IMR-90 (cell line): ENCODE results near the gene SIGLECL1. TPM values are rescaled to one million over a fixed set of nuclear protein-coding genes. Genes with fewer than 3 reads are reported as not detected.

Experiments used
- ATAC-seq: fragments of 200-7000 bp; cut with Tn5 transposase; 2 replicates; pipeline ENCODE4 v1.9.1; 2020; ENCODE audit warnings: low read depth, mild to moderate bottlenecking, moderate library complexity
- BruUV-seq: library from RNA; stranded (reverse); fragments of 400-500 nt; replicated peaks from 2 replicates; lab custom pipeline; 2021; lab: Mats Ljungman, UMichigan
- CTCF ChIA-PET: fragments of 300-600 bp; formaldehyde crosslinking; extraction: SDS; loops from one replicate; lab custom pipeline; 2021; ENCODE audit warnings: antibody characterized with exemption; lab: Yijun Ruan, JAX
- POLR2A ChIA-PET: fragments of 300-600 bp; sonication (Branson Sonifier 250); formaldehyde crosslinking; loops from one replicate; lab custom pipeline; 2022; ENCODE audit warnings: antibody characterized with exemption; ENCODE audit not compliant: unreplicated experiment; lab: Charles Lee
- DNase-seq: peaks from one replicate; pipeline ENCODE4 v3.0.0; 2013
- H2AFZ ChIP-seq: replicated peaks from 2 replicates; pipeline ENCODE3; 2013; ENCODE audit warnings: low read length, mild to moderate bottlenecking; ENCODE audit not compliant: poor library complexity
- H2AK5ac ChIP-seq: 2 replicates; pipeline ENCODE4 v1.6.1; 2013; ENCODE audit warnings: low read depth, low read length, inconsistent platforms
- H2AK9ac ChIP-seq: replicated peaks from 2 replicates; pipeline ENCODE3; 2013; ENCODE audit warnings: mild to moderate bottlenecking, low read depth, low read length, moderate library complexity; ENCODE audit not compliant: poor library complexity
- H2BK120ac ChIP-seq: 2 replicates; pipeline ENCODE4 v1.6.1; 2013; ENCODE audit warnings: low read depth, low read length, inconsistent platforms
- H2BK15ac ChIP-seq: 3 replicates; pipeline ENCODE4 v1.6.1; 2013; ENCODE audit warnings: low read depth, low read length, inconsistent platforms
- H2BK20ac ChIP-seq: 2 replicates; pipeline ENCODE4 v1.6.1; 2013; ENCODE audit warnings: low read depth, mild to moderate bottlenecking, inconsistent platforms, low read length, moderate library complexity
- H2BK5ac ChIP-seq: 2 replicates; pipeline ENCODE4 v1.6.1; 2013; ENCODE audit warnings: mild to moderate bottlenecking, low read depth, low read length, inconsistent platforms; ENCODE audit not compliant: poor library complexity, severe bottlenecking
- H3K14ac ChIP-seq: replicated peaks from 2 replicates; pipeline ENCODE4 v1.6.1; 2013; ENCODE audit warnings: low read depth, low read length, inconsistent platforms
- H3K18ac ChIP-seq: 2 replicates; pipeline ENCODE4 v1.6.1; 2013; ENCODE audit warnings: low read depth, low read length, control low read depth
- H3K23ac ChIP-seq: 2 replicates; pipeline ENCODE4 v1.6.1; 2013; ENCODE audit warnings: low read depth, low read length, inconsistent platforms
- H3K27ac ChIP-seq: 2 replicates; pipeline ENCODE4 v1.5.1; 2013; ENCODE audit warnings: mild to moderate bottlenecking, control low read depth, low read length; ENCODE audit not compliant: insufficient read depth
- H3K27me3 ChIP-seq: 2 replicates; pipeline ENCODE4 v1.6.1; 2013; ENCODE audit warnings: low read length; ENCODE audit not compliant: control insufficient read depth, insufficient read depth
- H3K36me3 ChIP-seq: 2 replicates; pipeline ENCODE4 v1.6.1; 2013; ENCODE audit warnings: low read length, mixed read lengths; ENCODE audit not compliant: control insufficient read depth, insufficient read depth
- H3K4ac ChIP-seq: 2 replicates; pipeline ENCODE4 v1.6.1; 2013; ENCODE audit warnings: low read depth, low read length, inconsistent platforms
- H3K4me1 ChIP-seq: 2 replicates; pipeline ENCODE4 v1.6.1; 2013; ENCODE audit warnings: low read length, mixed read lengths; ENCODE audit not compliant: control insufficient read depth, insufficient read depth
- H3K4me2 ChIP-seq: 2 replicates; pipeline ENCODE4 v1.6.1; 2013; ENCODE audit warnings: low read depth, mild to moderate bottlenecking, control low read depth, low read length, moderate library complexity
- H3K4me3 ChIP-seq: 2 replicates; pipeline ENCODE4 v1.5.1; 2013; ENCODE audit warnings: low read depth, mild to moderate bottlenecking, control low read depth, low read length, moderate library complexity; ENCODE audit not compliant: insufficient read depth
- H3K56ac ChIP-seq: 2 replicates; pipeline ENCODE4 v1.6.1; 2013; ENCODE audit warnings: low read length, inconsistent platforms; ENCODE audit not compliant: insufficient read depth; ENCODE audit errors: extremely low read depth
- H3K79me1 ChIP-seq, 2 experiments: 2 replicates each; pipeline ENCODE4 v1.6.1; 2013; ENCODE audit warnings: low read length in 2 of 2, inconsistent platforms in 1 of 2, low read depth in 1 of 2
- H3K9ac ChIP-seq: 2 replicates; pipeline ENCODE4 v1.6.1; 2013; ENCODE audit warnings: low read depth, low read length, control low read depth
- H3K9me1 ChIP-seq: 2 replicates; pipeline ENCODE4 v1.6.1; 2013; ENCODE audit warnings: low read length, inconsistent platforms; ENCODE audit not compliant: insufficient read depth
- H3K9me3 ChIP-seq: 2 replicates; pipeline ENCODE4 v1.6.1; 2013; ENCODE audit warnings: low read length; ENCODE audit not compliant: control insufficient read depth, insufficient read depth
- H4K20me1 ChIP-seq: 2 replicates; pipeline ENCODE4 v1.6.1; 2013; ENCODE audit warnings: low read length, inconsistent platforms; ENCODE audit not compliant: insufficient read depth
- H4K5ac ChIP-seq: 2 replicates; pipeline ENCODE4 v1.6.1; 2013; ENCODE audit warnings: mild to moderate bottlenecking, low read depth, low read length, control low read depth
- H4K8ac ChIP-seq, 2 experiments: 2 replicates each; pipeline ENCODE4 v1.6.1; 2013; ENCODE audit warnings: low read depth in 2 of 2, low read length in 2 of 2, control low read depth in 1 of 2, inconsistent platforms in 1 of 2
- H4K91ac ChIP-seq: 2 replicates; pipeline ENCODE4 v1.6.1; 2013; ENCODE audit warnings: low read depth, low read length, inconsistent platforms; ENCODE audit not compliant: insufficient read depth
- BHLHE40 ChIP-seq: fragments of 150-350 bp; IDR thresholded peaks from 2 replicates; pipeline ENCODE4 v1.6.1; 2016; ENCODE audit warnings: mild to moderate bottlenecking, low read depth, low read length
- CEBPB ChIP-seq: IDR thresholded peaks from 2 replicates; pipeline ENCODE4 v1.6.1; 2012; ENCODE audit warnings: low read depth, low read length, improper control_type of control experiment
- CHD1 ChIP-seq: IDR thresholded peaks from 2 replicates; pipeline ENCODE4 v1.6.1; 2012; ENCODE audit warnings: low read depth, low read length, improper control_type of control experiment
- CTCF ChIP-seq: conservative IDR thresholded peaks from 2 replicates; pipeline ENCODE4 v1.5.1; 2012; ENCODE audit warnings: mild to moderate bottlenecking, low read depth, low read length, improper control_type of control experiment
- ELK1 ChIP-seq: fragments of 150-350 bp; IDR thresholded peaks from 2 replicates; pipeline ENCODE4 v1.6.1; 2016; ENCODE audit warnings: low read depth, mild to moderate bottlenecking, low read length, moderate library complexity, borderline replicate concordance
- FOS ChIP-seq: fragments of 150-350 bp; IDR thresholded peaks from 2 replicates; pipeline ENCODE4 v1.6.1; 2016; ENCODE audit warnings: low read depth, low read length
- MAFK ChIP-seq: IDR thresholded peaks from 2 replicates; pipeline ENCODE4 v1.6.1; 2012; ENCODE audit warnings: low read depth, low read length, improper control_type of control experiment
- MAZ ChIP-seq: IDR thresholded peaks from 2 replicates; pipeline ENCODE4 v1.6.1; 2012; ENCODE audit warnings: low read depth, mild to moderate bottlenecking, low read length, improper control_type of control experiment, moderate library complexity, borderline replicate concordance
- MXI1 ChIP-seq: IDR thresholded peaks from 2 replicates; pipeline ENCODE4 v1.6.1; 2012; ENCODE audit warnings: low read depth, mild to moderate bottlenecking, low read length, moderate library complexity, borderline replicate concordance
- NFE2L2 ChIP-seq: fragments of 150-350 bp; IDR thresholded peaks from 2 replicates; pipeline ENCODE4 v1.6.1; 2016; ENCODE audit warnings: low read depth, mild to moderate bottlenecking, low read length
- POLR2A ChIP-seq: IDR thresholded peaks from 2 replicates; pipeline ENCODE4 v1.6.1; 2012; ENCODE audit warnings: mild to moderate bottlenecking, low read depth, low read length
- RAD21 ChIP-seq: IDR thresholded peaks from 2 replicates; pipeline ENCODE4 v1.6.1; 2012; ENCODE audit warnings: low read length, improper control_type of control experiment
- RCOR1 ChIP-seq: IDR thresholded peaks from 2 replicates; pipeline ENCODE4 v1.6.1; 2012; ENCODE audit warnings: mild to moderate bottlenecking, low read length, improper control_type of control experiment; ENCODE audit not compliant: insufficient replicate concordance
- RFX5 ChIP-seq: IDR thresholded peaks from 2 replicates; pipeline ENCODE4 v1.8.0; 2012; ENCODE audit warnings: low read depth, mild to moderate bottlenecking, low read length, moderate library complexity
- SMC3 ChIP-seq: fragments of 150-350 bp; IDR thresholded peaks from 2 replicates; pipeline ENCODE4 v1.6.1; 2016; ENCODE audit warnings: low read depth, mild to moderate bottlenecking, antibody characterized with exemption, low read length, moderate library complexity
- USF2 ChIP-seq: fragments of 150-350 bp; IDR thresholded peaks from 2 replicates; pipeline ENCODE4 v1.6.1; 2017; ENCODE audit warnings: mild to moderate bottlenecking, antibody characterized with exemption, low read length, low read depth
- WGBS, 2 experiments: methylation state at CpG; one replicate each; pipeline versions ENCODE4 v1.1.5 to v1.1.7; 2013; ENCODE audit warnings: missing lambda C conversion rate in 2 of 2; ENCODE audit not compliant: insufficient read length in 1 of 2; ENCODE audit errors: extremely low coverage in 2 of 2; 5-methylcytosine and 5-hydroxymethylcytosine counted together
- dilution Hi-C: fragments of 300-500 bp; cut with HindIII; formaldehyde crosslinking; loops from one replicate; pipeline ENCODE4 v1.14.3; 2018; ENCODE audit warnings: low sequenced_read_pairs; ENCODE audit not compliant: unreplicated experiment
- in situ Hi-C: fragments of 300-500 bp; cut with MboI; formaldehyde crosslinking; loops from 3 replicates; pipeline ENCODE4 v1.14.3; 2019; ENCODE audit warnings: low sequenced_read_pairs, inconsistent platforms, mixed read lengths
- intact Hi-C: fragments of 100-400 bp; cut with micrococcal nuclease; formaldehyde crosslinking; loops from 2 replicates; pipeline ENCODE4 v1.10.0; 2022
- polyA plus RNA-seq, 3 experiments: library from polyadenylated mRNA; depleted of rRNA; stranded (reverse); fragments of >200 nt; gene quantifications; 2 replicates each; pipeline ENCODE4 v1.2.3, GENCODE V29; 2012; ENCODE audit warnings: low replicate concordance in 1 of 3
- total RNA-seq: library from RNA; depleted of rRNA; stranded (reverse); fragments of >200 nt; gene quantifications from 2 replicates; pipeline ENCODE4 v1.2.3, GENCODE V29; 2012

The SIGLECL1 gene
- total and polyA plus RNA-seq, 2 of the 4 experiments (the other 2 are of a cell fraction), result not detected

GRCh38 chr19:51253088-51253806, 2.4 kb downstream of the SIGLECL1 start:
- in situ Hi-C loops, result no loop called here
- no CpG with 5 or more reads among the region's 1 CpG for WGBS, 2 experiments
- dilution Hi-C loops, result no loop called here

More at GRCh38 chr19:51253088-51253806, 2.4 kb downstream of the SIGLECL1 start:
- ATAC-seq, result no peak
- ChIA-PET CTCF (no interaction called here), POLR2A (no interaction called here)
- no peak overlapping the region for H3K9ac ChIP-seq
- TF ChIP-seq POLR2A (no peak), RAD21 (no peak), SMC3 (no peak), NFE2L2 (no peak), MAZ (no peak), CHD1 (no peak), MAFK (no peak), ELK1 (no peak), MXI1 (no peak), CTCF (no peak), FOS (no peak), USF2 (no peak), CEBPB (no peak), RFX5 (no peak), BHLHE40 (no peak), RCOR1 (no peak)
- H3K56ac ChIP-seq, result no peak overlapping the region
- H3K9me1 ChIP-seq, result no peaks in the 10 kb centered on the region
- no peaks in the 10 kb centered on the region for H4K20me1 ChIP-seq
- no peak for DNase-seq
- no peak overlapping the region for H3K18ac ChIP-seq
- no peak overlapping the region for H3K4me3 ChIP-seq
- H2BK20ac ChIP-seq, result no peak overlapping the region
- H3K36me3 ChIP-seq, result no peaks in the 10 kb centered on the region
- no peak overlapping the region for H2BK15ac ChIP-seq
- no peak overlapping the region for H4K8ac ChIP-seq
- H2AK9ac ChIP-seq, result no peak overlapping the region
- no peaks in the 10 kb centered on the region for H3K4me1 ChIP-seq
- no peak overlapping the region for H3K4me2 ChIP-seq
- H4K91ac ChIP-seq, result no peak overlapping the region
- H3K14ac ChIP-seq, result no peak overlapping the region
- no peak overlapping the region for H2BK5ac ChIP-seq
- H2AK5ac ChIP-seq, result no peak overlapping the region
- no TSS peak for BruUV-seq
- no peak overlapping the region for H3K27ac ChIP-seq
- H4K5ac ChIP-seq, result no peak overlapping the region
- H3K4ac ChIP-seq, result no peak overlapping the region
- no peak overlapping the region for H2AFZ ChIP-seq
- H3K27me3 ChIP-seq, result no peaks in the 10 kb centered on the region
- H2BK120ac ChIP-seq, result no peak overlapping the region
- no peaks in the 10 kb centered on the region for H3K79me1 ChIP-seq
- peaks cover 5% of the 10 kb centered on the region; the same call in 1 of the 2 replicates for H3K9me3 ChIP-seq
- H3K23ac ChIP-seq, result no peak overlapping the region
- intact Hi-C loops, result no loop called here
